Stomach smooth muscle (tissue), 2 donors: Measurements from ENCODE around the gene CCIN.

Experiments used
- H3K27ac ChIP-seq: one replicate; pipeline ENCODE4 v1.7.0; 2013; ENCODE audit warnings: mild to moderate bottlenecking, low read length, inconsistent platforms
- H3K27me3 ChIP-seq, 2 donors: one replicate each; pipeline ENCODE4 v1.7.0; 2013; ENCODE audit warnings: low read length in 2 of 2; ENCODE audit not compliant: insufficient read depth in 2 of 2, control insufficient read depth in 1 of 2
- H3K36me3 ChIP-seq, 2 donors: one replicate each; pipeline ENCODE4 v1.7.0; 2013; ENCODE audit warnings: low read length in 2 of 2; ENCODE audit not compliant: control insufficient read depth in 2 of 2, insufficient read depth in 2 of 2
- H3K4me1 ChIP-seq: one replicate; pipeline ENCODE4 v1.7.0; 2013; ENCODE audit warnings: low read length; ENCODE audit not compliant: control insufficient read depth, insufficient read depth
- H3K4me3 ChIP-seq, 2 donors: one replicate each; pipeline ENCODE4 v1.7.0; 2013; ENCODE audit warnings: low read length in 2 of 2
- H3K9ac ChIP-seq, 2 donors: one replicate each; pipeline ENCODE4 v1.7.0; 2013; ENCODE audit warnings: low read length in 2 of 2, mild to moderate bottlenecking in 1 of 2
- H3K9me3 ChIP-seq, 2 donors: one replicate each; pipeline ENCODE4 v1.7.0; 2013; ENCODE audit warnings: low read length in 2 of 2; ENCODE audit not compliant: control insufficient read depth in 2 of 2
- donor health status: healthy.
- donor health status: Pancreatic carcinoma.

The CCIN gene

DNA sequence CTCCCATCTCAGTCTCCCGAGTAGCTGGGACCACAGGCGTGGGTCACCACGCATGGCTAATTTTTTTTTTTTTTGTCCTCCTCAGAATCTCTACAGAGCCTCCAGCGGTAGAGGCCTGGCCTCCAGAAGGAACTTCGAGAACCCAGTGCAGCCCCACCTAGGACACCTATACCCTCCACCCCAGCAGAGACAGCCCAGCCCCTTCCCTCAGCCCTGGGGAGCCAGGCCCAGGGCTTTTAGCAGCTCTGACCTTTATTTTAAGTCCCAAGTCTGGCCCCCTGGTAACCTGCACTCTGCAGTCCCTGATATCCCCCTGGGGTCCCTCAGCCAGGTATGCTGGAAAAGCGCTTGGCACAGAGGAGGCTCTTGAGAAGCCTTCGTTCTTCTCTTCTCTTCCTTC, 27.4 kb upstream of the CCIN start:
- Histone ChIP-seq H3K27ac (peak overlapping the region; percentile 96), H3K4me1 (peaks cover 77% of the 10 kb centered on the region), H3K9ac (peak overlapping the region in 1 of 2 donors; percentile 61), H3K9me3 (no peaks in the 10 kb centered on the region), H3K36me3 (peaks cover 6 to 10% of the 10 kb centered on the region in 2 donors), H3K27me3 (no peaks in the 10 kb centered on the region), H3K4me3 (peak overlapping the region in 1 of 2 donors; percentile 69)

- H3K36me3 ChIP-seq, result peaks cover 6 to 10% of the 10 kb centered on the region in 2 donors
- peaks cover 78% of the 10 kb centered on the region for H3K4me1 ChIP-seq
- H3K4me3 ChIP-seq, result peak overlapping the region; percentile 53 to 69
- H3K27ac ChIP-seq, result peak overlapping the region; percentile 96
- H3K9ac ChIP-seq, result peak overlapping the region; percentile 61 to 84
- no peaks in the 10 kb centered on the region for H3K9me3 ChIP-seq
- H3K27me3 ChIP-seq, result no peaks in the 10 kb centered on the region
Measured at GRCh38 chr9:36142510-36143244, 26.5 kb upstream of the CCIN start.

GRCh38 chr9:36143245-36143641, 25.9 kb upstream of the CCIN start:
- Histone ChIP-seq H3K36me3 (peaks cover 6 to 10% of the 10 kb centered on the region in 2 donors), H3K4me1 (peaks cover 78% of the 10 kb centered on the region), H3K4me3 (peak overlapping the region; percentile 53 to 69), H3K9ac (peak overlapping the region; percentile 61 to 84), H3K9me3 (no peaks in the 10 kb centered on the region), H3K27ac (peak overlapping the region; percentile 96), H3K27me3 (no peaks in the 10 kb centered on the region)

GRCh38 chr9:36144309-36145232, 24.6 kb upstream of the CCIN start:
- no peak overlapping the region for H3K9ac ChIP-seq
- peaks cover 6 to 10% of the 10 kb centered on the region in 2 donors for H3K36me3 ChIP-seq
- H3K27me3 ChIP-seq, result no peaks in the 10 kb centered on the region
- no peak overlapping the region for H3K4me3 ChIP-seq
- H3K9me3 ChIP-seq, result no peaks in the 10 kb centered on the region
- peaks cover 81% of the 10 kb centered on the region for H3K4me1 ChIP-seq
- H3K27ac ChIP-seq, result peak overlapping the region; percentile 37

DNA sequence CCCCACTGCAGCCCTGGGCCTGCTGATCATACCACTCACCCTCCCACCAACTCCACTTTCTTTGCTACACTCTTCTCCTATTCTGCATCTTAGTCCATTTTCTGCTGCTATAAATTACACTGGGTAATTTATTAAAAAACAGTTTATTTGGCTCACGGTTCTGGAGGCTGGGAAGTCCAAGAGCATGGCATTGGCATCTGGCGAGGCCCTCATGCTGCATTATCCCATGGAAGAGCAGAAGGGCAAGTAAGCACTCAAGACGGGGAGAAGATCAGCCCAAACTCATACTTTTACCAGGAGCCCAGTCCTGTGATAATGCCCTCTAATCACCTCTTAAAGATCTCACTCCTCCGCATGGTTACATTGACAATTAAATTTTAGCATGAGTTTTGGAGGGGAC, 23.2 kb upstream of the CCIN start:
- Histone ChIP-seq H3K4me3 (no peak overlapping the region), H3K27me3 (no peaks in the 10 kb centered on the region), H3K4me1 (peaks cover 71% of the 10 kb centered on the region), H3K27ac (peak overlapping the region; percentile 1), H3K9ac (no peak overlapping the region), H3K36me3 (peaks cover 13 to 19% of the 10 kb centered on the region in 2 donors), H3K9me3 (no peaks in the 10 kb centered on the region)

GRCh38 chr9:36146651-36147050, 22.5 kb upstream of the CCIN start:
- Histone ChIP-seq H3K27ac (peak overlapping the region; percentile 80), H3K4me3 (no peak overlapping the region), H3K9ac (no peak overlapping the region), H3K4me1 (peaks cover 69% of the 10 kb centered on the region), H3K27me3 (no peaks in the 10 kb centered on the region), H3K36me3 (peaks cover 20 to 24% of the 10 kb centered on the region in 2 donors), H3K9me3 (no peaks in the 10 kb centered on the region)

- Histone ChIP-seq H3K36me3 (peaks cover 24 to 28% of the 10 kb centered on the region in 2 donors), H3K9me3 (no peaks in the 10 kb centered on the region), H3K9ac (peak overlapping the region in 1 of 2 donors; percentile 23), H3K27me3 (no peaks in the 10 kb centered on the region), H3K4me3 (no peak overlapping the region), H3K27ac (peak overlapping the region; percentile 80), H3K4me1 (peaks cover 60% of the 10 kb centered on the region)
Measured at GRCh38 chr9:36147441-36148175, 21.6 kb upstream of the CCIN start.

- no peaks in the 10 kb centered on the region for H3K27me3 ChIP-seq
- H3K36me3 ChIP-seq, result peaks cover 24 to 28% of the 10 kb centered on the region in 2 donors
- peak overlapping the region; percentile 22 to 40 for H3K4me3 ChIP-seq
- H3K27ac ChIP-seq, result peak overlapping the region; percentile 80
- H3K9ac ChIP-seq, result peak overlapping the region; percentile 24 to 60
- no peaks in the 10 kb centered on the region for H3K9me3 ChIP-seq
- peaks cover 55% of the 10 kb centered on the region for H3K4me1 ChIP-seq
Measured at GRCh38 chr9:36148311-36149051, 20.7 kb upstream of the CCIN start.

DNA sequence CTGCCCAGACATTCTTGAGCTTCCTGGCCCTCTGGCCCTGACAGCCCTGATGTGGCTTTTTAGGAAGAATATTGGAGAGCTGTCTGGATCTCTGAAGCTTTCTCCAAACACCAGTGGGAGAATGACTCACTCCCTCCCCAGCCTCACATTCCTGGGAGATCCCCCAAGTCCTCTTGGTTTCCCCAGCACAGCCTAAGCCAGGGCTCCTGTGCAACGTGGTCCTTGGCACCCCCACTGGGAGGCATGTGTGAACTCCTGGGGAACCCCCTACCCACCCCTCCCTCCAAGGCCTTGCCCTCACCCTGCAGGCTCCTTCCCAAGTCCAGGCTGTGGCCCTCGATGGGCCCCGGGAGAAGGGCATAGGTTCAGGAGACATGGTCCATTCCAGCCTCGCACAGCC, 20.0 kb upstream of the CCIN start:
- Histone ChIP-seq H3K4me3 (peak overlapping the region in 1 of 2 donors; percentile 22), H3K27me3 (no peaks in the 10 kb centered on the region), H3K9ac (peak overlapping the region; percentile 24 to 42), H3K4me1 (peaks cover 52% of the 10 kb centered on the region), H3K27ac (peak overlapping the region; percentile 80), H3K9me3 (no peaks in the 10 kb centered on the region), H3K36me3 (peaks cover 24 to 28% of the 10 kb centered on the region in 2 donors)
